ENCODE data around the gene RER1. TPM values are rescaled to one million over a fixed set of nuclear protein-coding genes. Genes with fewer than 3 reads are reported as not detected.

The RER1 gene
- total and polyA plus RNA-seq, 12 donors = 55.5 to 107 (median 77.3) TPM

DNA sequence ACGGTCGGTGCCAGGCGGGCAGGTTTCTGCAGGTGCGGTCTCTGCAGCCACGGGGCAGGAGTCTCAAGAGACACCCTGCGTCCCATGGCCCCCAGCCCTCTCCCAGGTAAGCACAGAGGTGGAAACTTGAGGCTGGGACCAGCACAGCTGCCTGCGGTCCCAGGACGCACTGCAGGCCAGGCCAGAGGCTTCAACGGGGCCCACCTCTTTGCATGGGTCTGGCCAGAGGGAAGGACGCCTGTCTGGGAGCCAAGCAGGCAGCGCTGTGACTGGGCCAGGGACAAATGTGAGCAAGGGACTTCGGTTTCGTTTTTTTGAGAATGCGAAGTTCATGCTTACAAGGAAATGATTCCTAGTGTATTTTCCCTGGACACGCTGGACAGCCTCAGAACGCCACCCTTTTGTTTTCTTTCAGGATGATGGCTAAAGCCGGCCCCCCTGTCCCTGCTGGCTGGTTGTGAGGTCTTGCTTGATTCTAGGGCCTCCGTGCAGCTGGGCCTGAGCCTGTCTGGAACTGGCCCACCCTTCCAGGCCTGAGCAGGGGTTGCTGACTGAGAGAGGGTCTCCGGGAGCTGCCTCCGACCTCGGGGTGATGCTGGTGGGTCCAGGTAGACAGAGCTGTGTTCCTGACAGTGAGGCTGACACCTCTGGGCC is 38.6 kb upstream of the RER1 start:
- intact Hi-C loops (cut with DNase I) = no loop called here
- 71 to 74% methylated on average over 21 of the region's 21 CpGs for WGBS, 2 donors
- Histone ChIP-seq H3K4me3 (no peak overlapping the region), H3K36me3 (no peaks in the 10 kb centered on the region), H3K9me3 (no peaks in the 10 kb centered on the region), H3K27ac (peak overlapping the region in 6 of 10 donors; percentile 19 to 67 (median 50)), H3K4me1 (peaks cover 0 to 12% (median 7%) of the 10 kb centered on the region in 9 donors), H3K27me3 (no peaks in the 10 kb centered on the region)
- DNase-seq = peak in 1 of 2 donors; percentile 13
- ATAC-seq = peak in 6 of 8 donors; percentile 20 to 51 (median 34)
- TF ChIP-seq, protein P1, sequence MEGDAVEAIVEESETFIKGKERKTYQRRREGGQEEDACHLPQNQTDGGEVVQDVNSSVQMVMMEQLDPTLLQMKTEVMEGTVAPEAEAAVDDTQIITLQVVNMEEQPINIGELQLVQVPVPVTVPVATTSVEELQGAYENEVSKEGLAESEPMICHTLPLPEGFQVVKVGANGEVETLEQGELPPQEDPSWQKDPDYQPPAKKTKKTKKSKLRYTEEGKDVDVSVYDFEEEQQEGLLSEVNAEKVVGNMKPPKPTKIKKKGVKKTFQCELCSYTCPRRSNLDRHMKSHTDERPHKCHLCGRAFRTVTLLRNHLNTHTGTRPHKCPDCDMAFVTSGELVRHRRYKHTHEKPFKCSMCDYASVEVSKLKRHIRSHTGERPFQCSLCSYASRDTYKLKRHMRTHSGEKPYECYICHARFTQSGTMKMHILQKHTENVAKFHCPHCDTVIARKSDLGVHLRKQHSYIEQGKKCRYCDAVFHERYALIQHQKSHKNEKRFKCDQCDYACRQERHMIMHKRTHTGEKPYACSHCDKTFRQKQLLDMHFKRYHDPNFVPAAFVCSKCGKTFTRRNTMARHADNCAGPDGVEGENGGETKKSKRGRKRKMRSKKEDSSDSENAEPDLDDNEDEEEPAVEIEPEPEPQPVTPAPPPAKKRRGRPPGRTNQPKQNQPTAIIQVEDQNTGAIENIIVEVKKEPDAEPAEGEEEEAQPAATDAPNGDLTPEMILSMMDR (IDR thresholded peaks at IDR 0.05) = no peak

DNA sequence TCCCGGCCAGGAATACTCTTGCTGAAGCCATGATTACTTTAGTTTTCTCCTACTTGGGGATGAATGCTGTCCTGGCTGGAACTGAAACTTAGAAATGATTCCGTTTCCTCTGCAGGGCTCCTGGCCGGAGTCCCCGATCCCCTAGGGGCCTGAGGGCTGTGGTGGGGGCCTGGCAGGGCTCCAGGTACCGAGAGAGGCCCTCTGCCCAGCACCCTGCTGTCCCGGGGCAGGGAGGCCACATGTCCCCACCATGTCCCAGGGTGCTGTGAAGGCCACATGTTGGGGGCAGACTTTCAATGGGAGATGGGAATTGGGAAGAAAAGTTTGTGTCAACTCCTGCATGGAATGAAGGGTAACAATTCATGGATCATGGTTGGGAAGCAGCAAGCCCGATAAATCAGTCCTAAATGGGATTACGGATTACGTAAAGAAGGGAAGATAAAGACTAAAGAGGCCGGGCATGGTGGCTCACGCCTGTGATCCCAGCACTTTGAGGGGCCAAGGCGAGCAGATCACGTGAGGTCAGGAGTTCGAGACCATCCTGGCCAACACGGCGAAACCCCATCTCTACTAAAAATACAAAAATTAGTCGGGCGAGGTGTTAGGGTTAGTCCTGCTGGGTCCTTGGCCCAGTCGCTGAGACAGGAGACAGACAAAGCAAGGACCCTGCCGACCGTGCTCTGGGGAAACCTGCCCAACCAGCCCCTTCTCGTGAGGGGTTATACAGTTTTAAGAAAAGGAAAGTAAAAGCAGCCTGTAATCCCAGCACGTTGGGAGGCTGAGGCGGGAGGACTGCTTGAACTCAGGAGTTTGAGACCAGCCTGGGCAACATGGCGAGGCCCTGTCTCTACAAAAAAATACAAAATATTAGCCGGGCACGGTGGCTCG is 37.8 kb upstream of the RER1 start:
- peak overlapping the region in 6 of 10 donors; percentile 19 to 67 (median 50) for H3K27ac ChIP-seq
- ATAC-seq (peak in 2 of 8 donors; percentile 20 to 27), DNase-seq (peak in 1 of 2 donors; percentile 17)
- 84% methylated on average over 28 of the region's 28 CpGs for WGBS, 2 donors
- no peaks in the 10 kb centered on the region for H3K36me3 ChIP-seq
- no peaks in the 10 kb centered on the region for H3K27me3 ChIP-seq
- intact Hi-C loops (cut with DNase I) = no loop called here
- TF ChIP-seq, protein P1 (IDR thresholded peaks at IDR 0.05) = no peak
- no peaks in the 10 kb centered on the region for H3K9me3 ChIP-seq
- H3K4me1 ChIP-seq = peaks cover 0 to 12% (median 7%) of the 10 kb centered on the region in 9 donors
- H3K4me3 ChIP-seq = no peak overlapping the region

DNA sequence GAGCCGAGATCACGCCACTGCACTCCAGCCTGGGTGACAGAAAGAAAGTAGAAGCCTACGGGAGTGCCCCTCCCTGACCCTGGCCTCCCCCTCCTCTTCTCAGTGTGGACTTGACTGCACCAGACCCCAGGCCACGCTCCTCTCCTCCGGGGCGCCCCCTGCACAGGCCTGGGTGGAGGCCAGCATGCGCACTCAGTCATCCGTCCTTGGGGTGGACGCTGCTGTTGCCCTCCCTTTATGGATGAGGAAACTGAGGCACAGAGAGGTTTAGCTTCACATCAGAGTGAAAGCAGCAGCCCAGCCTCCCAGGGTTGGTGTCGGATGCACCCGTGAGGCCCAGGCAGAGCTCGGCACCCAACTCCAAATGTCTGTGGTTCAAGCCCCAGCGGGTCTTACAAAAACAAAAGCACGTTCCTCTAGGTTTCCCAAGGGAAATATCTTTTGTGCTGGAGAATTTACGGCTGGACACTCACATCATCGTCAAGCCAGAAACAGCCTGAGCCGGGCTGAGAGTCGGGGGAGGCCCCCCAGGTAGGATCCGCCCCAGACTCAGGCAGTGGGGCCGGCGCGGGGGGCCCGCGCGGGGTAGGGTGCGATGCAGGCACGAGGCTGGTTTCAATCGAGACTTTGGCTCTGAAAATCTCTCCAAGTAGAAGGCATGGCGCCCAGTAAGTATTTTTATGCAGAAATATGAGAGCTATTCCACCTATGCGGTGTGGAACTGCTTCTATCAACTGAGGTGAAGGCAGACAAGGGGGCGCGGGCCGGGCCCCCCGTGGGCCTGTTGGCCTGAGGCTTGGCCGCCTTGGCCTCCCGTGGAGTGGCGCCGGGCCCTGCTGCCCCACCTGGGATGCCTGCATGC is 36.9 kb upstream of the RER1 start:
- H3K4me1 ChIP-seq = peaks cover 0 to 12% (median 7%) of the 10 kb centered on the region in 9 donors
- H3K4me3 ChIP-seq = no peak overlapping the region
- DNase-seq (peak in 1 of 2 donors; percentile 8), ATAC-seq (no peak)
- no peaks in the 10 kb centered on the region for H3K9me3 ChIP-seq
- 67 to 71% methylated on average over 37 to 38 of the region's 38 CpGs for WGBS, 2 donors
- TF ChIP-seq, protein P1 (IDR thresholded peaks at IDR 0.05) = no peak
- H3K27me3 ChIP-seq = no peaks in the 10 kb centered on the region
- intact Hi-C loops (cut with DNase I) = no loop called here
- H3K27ac ChIP-seq = no peak overlapping the region
- no peaks in the 10 kb centered on the region for H3K36me3 ChIP-seq

Data from heart right ventricle (tissue), 16 donors.